ENCODE results near the gene FKBP5. TPM values are rescaled to one million over a fixed set of nuclear protein-coding genes. Genes with fewer than 3 reads are reported as not detected.

The FKBP5 gene
- total and polyA plus RNA-seq, 10 of the 15 experiments (the other 5 are each of a cell fraction or from before 2014, with no cell fraction given), result 29.0 to 123 (median 62.3) TPM

GRCh38 chr6:35727231-35727934 is 38.7 kb upstream of the FKBP5 start (continued):
- TF ChIP-seq NFYA (IDR thresholded peaks at IDR 0.05; ENCODE audit: borderline replicate concordance, low read depth, low read length) (no peak), MEF2B (IDR thresholded peaks at IDR 0.05; ENCODE audit: partially characterized antibody, poor library complexity, severe bottlenecking) (no peak), ZNF217 (IDR thresholded peaks at IDR 0.05) (no peak), EED (IDR thresholded peaks at IDR 0.05; ENCODE audit: low read depth) (peak; percentile 17; the same call in 1 of the 2 replicates), NR2C2 (IDR thresholded peaks at IDR 0.05; ENCODE audit: borderline replicate concordance, control insufficient read depth, insufficient read length, low read depth) (no peak), CTCF (IDR thresholded peaks at IDR 0.05 in 2 of 3, conservative IDR thresholded peaks at IDR 0.05 in 1 of 3; ENCODE audit: control insufficient read depth in 2 of 3, extremely low read depth in 1 of 3, insufficient read depth in 1 of 3, low read depth in 3 of 3, low read length in 3 of 3) (no peak), NFYB (IDR thresholded peaks at IDR 0.05; ENCODE audit: insufficient read depth, low read depth, low read length) (no peak), POLR2A (IDR thresholded peaks at IDR 0.05; ENCODE audit: low read depth, low read length) (no peak), CEBPB (IDR thresholded peaks at IDR 0.05; ENCODE audit: borderline replicate concordance in 1 of 2, low read depth in 2 of 2, low read length in 2 of 2) (no peak), POLR2AphosphoS5 (IDR thresholded peaks at IDR 0.05; ENCODE audit: low read length) (no peak), ELK1 (IDR thresholded peaks at IDR 0.05; ENCODE audit: low read depth, low read length) (no peak), KAT2A (conservative IDR thresholded peaks at IDR 0.05; ENCODE audit: control insufficient read depth, low read depth, low read length) (no peak), SIX5 (IDR thresholded peaks at IDR 0.05; ENCODE audit: low read depth, low read length, severe bottlenecking) (no peak), REST (IDR thresholded peaks at IDR 0.05; ENCODE audit: low read depth, low read length) (no peak), ZNF24 (IDR thresholded peaks at IDR 0.05) (no peak), BACH1 (IDR thresholded peaks at IDR 0.05; ENCODE audit: borderline replicate concordance) (no peak), NR2C1 (IDR thresholded peaks at IDR 0.05) (no peak)
- TF ChIP-seq, protein P1, sequence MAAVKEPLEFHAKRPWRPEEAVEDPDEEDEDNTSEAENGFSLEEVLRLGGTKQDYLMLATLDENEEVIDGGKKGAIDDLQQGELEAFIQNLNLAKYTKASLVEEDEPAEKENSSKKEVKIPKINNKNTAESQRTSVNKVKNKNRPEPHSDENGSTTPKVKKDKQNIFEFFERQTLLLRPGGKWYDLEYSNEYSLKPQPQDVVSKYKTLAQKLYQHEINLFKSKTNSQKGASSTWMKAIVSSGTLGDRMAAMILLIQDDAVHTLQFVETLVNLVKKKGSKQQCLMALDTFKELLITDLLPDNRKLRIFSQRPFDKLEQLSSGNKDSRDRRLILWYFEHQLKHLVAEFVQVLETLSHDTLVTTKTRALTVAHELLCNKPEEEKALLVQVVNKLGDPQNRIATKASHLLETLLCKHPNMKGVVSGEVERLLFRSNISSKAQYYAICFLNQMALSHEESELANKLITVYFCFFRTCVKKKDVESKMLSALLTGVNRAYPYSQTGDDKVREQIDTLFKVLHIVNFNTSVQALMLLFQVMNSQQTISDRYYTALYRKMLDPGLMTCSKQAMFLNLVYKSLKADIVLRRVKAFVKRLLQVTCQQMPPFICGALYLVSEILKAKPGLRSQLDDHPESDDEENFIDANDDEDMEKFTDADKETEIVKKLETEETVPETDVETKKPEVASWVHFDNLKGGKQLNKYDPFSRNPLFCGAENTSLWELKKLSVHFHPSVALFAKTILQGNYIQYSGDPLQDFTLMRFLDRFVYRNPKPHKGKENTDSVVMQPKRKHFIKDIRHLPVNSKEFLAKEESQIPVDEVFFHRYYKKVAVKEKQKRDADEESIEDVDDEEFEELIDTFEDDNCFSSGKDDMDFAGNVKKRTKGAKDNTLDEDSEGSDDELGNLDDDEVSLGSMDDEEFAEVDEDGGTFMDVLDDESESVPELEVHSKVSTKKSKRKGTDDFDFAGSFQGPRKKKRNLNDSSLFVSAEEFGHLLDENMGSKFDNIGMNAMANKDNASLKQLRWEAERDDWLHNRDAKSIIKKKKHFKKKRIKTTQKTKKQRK (IDR thresholded peaks at IDR 0.05; ENCODE audit: low read depth, low read length), result no peak
- TF ChIP-seq, protein P2, sequence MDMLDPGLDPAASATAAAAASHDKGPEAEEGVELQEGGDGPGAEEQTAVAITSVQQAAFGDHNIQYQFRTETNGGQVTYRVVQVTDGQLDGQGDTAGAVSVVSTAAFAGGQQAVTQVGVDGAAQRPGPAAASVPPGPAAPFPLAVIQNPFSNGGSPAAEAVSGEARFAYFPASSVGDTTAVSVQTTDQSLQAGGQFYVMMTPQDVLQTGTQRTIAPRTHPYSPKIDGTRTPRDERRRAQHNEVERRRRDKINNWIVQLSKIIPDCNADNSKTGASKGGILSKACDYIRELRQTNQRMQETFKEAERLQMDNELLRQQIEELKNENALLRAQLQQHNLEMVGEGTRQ (IDR thresholded peaks at IDR 0.05; ENCODE audit: borderline replicate concordance, low read depth, low read length), result peak; percentile 35

Data from GM12878 (cell line).